Activated effector memory CD4-positive, alpha-beta T cell treated with anti-CD3 and anti-CD28 coated beads, Interleukin-2, amount 50 U/mL, for 16 hours (primary cell): ENCODE results near the gene HINT2.

ENCODE experiments used
- DNase-seq: peaks from one replicate; pipeline ENCODE4 v3.0.0-alpha.2; 2020

The HINT2 gene

DNA sequence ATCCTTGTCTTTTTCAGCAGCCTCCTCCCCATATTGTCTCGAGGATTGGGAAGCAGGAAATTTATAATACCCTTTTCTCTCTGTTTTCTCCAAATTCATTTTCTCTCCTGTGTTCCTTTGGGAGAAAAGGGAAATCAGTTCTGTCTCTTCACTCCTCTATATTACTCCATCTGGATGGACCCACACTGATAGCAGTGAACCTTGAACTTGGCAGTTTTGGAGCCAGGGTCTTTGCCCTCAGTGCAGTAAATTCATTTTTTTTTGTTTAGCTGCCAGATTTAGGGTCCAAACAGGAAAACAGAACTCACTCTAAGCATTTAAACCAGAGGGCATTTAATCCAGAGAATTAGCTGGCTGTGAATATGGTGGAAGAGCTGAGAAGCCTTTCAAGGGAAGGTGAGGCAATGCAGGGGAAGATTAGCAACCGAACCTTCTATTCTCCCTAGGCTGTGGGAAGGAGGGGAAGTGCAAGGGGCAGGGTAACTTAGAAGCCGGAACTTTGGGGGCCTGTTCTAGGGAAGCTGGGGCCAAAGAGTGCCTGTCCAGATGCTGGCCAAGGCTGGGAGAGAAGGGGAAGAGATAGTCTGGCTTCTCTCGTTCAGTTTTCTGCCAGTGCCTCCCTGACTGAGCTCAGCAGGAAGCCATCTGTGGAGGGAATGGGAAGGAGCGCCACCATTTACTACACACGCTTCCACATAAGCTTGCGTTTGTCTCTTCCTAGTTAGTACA, 39.8 kb downstream of the HINT2 start:
- DNase-seq = no peak

DNA sequence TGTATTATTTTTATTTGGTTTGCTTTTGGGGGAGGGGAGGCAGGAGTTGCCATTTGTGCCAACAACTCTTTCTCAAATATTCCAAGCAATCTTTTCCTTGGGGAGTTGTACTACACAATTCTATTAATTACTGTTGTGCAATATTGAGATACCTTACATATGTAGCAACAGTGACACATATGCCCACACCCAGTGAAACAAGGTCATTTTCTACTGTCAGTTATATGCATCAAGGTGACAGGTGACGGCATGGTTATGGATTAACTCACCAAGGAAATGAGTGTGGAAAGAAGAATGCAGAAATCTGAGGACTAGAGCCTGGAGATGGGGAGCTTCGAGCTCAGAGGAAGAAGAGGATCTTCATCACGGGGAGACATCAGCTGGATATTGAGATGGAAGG, 42.9 kb downstream of the HINT2 start:
- DNase-seq = no peak

DNA sequence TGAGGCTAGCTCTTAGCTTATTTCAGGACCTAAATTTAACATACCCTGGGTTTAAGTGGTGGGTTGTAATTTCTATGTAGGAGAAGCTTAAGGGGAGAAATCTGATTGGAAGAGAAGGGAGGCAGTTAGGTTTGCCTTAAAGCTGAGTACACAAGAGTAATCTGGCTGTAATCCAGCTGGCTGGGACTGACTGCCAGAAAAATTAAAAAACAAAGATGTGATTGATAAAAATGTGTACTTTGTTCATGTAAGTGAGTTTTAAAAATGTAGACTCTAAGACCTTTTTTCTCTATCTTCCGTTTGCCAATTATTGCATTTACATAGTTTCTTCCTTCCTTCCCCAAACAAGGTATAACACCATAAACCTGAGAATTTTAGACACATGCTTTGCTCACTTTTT, 43.3 kb downstream of the HINT2 start:
- no peak for DNase-seq

DNA sequence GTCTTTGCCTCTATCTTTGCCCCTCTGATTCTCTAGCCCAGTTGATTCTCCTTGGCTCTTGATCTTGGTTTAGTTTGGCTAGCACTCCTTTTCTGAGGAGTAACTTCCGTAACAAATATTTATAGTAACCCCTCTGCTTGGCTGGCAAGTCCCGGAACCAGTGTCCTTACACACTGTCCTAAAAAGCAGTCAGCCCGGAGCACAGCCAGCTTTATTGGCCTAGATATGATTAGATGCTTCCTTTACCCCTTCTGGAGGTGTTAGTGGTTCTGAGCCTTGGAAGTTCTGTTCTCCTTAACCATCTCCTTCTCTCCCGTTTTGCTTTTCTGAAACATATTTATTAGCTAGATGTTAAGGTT, 43.8 kb downstream of the HINT2 start:
- DNase-seq = no peak

DNA sequence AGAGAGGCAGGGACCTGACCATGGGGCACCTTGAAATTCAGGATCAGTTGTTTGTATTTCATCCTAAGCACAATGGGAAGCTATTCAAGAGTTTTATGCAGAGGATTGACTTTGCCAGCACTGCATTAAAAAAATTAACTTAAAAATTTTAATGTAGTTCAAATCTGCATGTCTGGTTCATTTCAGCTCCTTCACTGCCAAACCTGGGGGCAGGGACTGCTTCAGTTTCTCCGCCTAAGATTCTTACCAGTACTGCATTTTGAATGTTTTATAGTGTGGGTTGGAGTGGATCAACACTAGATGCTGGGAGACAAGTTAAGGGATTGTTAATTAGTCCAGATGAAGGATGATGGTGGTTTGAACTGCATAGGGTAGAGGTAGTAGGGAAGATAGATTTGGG, 45.1 kb downstream of the HINT2 start:
- DNase-seq = no peak

DNA sequence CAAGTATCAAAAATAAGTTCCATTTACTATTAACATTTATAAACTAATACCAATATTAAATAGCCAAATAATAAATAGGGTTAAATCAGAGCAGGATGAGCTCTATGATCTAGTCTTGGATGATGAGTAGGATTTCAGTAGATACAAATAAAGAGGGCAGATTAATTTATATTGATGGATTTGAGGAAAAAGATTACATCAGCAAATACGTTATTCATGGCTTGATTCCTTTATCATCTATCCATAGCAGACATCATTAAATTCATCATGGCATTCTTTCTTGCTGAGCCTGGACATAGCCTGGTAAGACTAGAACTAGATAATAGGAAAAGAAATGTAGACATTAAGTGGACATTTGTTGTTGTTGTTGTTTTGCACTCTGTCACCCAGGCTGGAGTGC, 47.4 kb downstream of the HINT2 start:
- no peak for DNase-seq

DNA sequence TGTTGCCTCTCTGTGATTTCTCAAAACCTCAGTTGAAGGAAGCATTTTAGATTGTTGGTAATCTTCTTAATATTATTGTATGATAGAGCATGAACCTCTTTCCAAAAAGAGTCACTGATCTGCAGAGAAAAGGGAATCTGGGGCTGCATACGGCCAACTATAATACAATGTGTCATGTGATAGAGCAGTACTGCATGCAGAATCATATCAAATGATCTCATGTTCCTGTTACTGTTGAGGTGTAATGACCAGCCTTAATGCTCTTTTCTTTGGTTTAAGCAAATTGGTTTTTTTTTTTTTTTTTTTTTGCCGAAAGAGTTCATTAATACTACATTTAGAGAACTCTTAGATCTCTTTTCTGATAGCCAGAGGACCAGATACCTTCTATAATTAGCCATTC, 47.8 kb downstream of the HINT2 start:
- DNase-seq = no peak

DNA sequence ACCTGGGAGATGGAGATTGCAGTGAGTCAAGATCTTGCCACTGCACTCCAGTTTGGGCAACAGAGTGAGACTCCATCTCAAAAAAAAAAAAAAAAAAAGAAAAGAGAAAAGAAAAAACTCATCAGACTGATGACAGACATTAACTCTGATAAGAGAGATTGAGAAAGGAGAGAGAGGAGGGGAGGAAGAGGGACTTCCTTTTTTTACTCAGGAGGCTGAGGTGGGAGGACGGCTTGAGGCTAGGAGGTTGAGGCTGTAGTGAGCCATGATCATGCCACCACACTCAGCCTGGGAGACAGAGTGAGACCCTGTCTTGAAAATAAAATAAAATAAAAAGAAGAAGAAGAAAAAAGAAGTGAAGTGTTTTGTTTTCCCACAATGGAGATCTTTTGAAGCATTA, 51.0 kb downstream of the HINT2 start:
- no peak for DNase-seq

DNA sequence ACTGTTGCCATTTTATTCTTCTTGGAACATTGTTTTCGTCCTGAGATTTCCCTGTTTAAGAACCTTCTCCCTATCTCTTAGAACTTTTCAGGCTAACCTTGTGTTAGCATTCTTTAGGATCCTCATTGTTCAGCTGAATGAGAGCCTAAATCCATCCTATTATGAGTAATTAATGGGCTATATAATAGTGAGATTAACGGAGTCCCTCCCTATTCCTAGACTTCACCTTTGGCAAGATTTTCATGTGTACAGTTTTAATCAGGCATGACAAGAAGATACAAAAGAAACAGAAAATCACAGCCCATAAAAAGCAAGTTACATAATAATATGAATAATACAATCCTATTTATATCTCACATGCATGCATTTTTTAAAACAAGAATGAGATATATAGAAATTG, 51.7 kb downstream of the HINT2 start:
- DNase-seq = no peak
